Effector CD8-positive, alpha-beta T cell (primary cell): Measurements from ENCODE around the gene SUGCT.

Experiments
- DNase-seq: peaks from one replicate; lab custom pipeline; 2025; lab: John Stamatoyannopoulos, UW

SUGCT gene

DNA sequence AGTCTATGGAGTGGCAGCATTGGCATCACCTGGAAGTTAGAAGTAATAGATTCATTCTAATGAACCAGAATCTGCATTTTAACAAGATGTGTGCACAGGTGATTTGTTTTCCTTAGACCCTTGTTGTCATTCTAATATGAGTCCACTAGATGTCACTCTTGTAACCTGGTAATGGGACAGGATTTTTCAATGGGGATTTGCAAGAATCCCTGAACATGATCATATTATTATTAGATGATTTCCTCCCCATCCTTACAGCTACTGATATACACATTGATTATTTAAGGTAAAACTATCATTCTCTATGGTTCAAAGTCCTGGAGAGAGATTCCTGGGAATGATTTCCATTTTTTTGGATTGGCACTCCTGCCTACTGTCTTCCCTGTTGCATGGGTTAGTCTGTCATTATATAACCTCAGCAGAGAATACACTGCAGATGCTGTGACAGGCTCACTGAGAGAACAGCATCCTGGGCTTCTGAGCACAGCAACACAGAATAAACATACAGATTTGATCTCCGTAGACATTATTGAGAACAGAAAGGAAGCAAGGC is 194.9 kb downstream of the SUGCT start:
- no peak for DNase-seq

DNA sequence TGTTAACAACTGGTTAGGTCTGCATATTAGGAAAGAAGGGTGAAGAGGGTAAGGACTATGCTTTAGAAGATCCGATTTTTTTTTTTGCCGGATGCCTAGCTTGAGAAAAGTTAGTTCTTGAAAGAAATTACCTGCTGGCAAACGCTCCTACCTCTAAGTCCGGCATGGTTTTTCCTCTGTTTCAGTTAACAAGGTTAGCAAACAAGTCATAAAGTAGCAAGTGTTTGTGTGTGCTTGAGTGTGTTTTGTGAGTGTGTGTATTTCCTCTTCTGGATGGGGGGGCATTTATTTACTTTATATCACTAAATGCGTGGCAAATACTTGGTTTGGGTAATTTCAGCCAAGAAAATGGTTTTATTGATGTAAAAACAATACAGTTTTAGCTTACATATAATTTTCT is 195.6 kb downstream of the SUGCT start:
- no peak for DNase-seq

DNA sequence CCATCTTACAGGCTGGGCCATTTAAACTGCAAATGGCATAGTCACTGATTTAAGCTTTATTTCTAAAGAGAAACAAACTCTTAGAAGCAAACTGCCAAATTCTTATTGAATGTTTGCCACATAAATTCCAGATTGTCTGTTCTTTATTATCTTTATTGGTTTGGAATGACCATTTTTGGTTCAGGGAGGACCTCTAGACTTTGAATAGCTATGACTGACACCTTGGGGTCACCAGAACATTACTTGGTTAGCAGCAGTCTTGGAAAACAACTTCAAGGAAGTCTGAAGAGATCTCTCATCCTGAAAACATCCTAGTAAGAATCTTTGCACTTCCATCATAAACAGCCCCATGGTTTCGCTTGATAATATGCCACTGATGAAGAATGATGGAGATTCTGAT is 197.1 kb downstream of the SUGCT start:
- DNase-seq: no peak

DNA sequence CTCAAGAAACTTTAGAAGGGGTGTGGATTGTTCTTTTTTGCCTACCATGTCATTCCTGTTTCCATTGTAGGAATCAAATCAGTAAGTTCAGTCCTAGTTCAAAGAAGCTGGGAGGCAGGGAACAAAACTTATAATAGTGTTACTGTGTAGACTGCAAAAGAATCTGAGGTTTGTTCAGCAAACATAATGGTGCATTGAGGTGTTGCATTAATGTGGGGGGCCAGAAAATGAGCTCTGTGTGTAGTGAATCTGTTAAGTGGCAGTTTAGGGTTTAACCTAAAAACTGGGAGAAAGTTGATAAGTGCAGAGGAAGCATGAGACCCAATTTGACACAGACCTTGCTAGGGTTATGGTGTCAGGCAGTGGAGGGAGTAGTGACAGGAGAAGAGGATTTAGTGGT is 197.7 kb downstream of the SUGCT start:
- DNase-seq: no peak

DNA sequence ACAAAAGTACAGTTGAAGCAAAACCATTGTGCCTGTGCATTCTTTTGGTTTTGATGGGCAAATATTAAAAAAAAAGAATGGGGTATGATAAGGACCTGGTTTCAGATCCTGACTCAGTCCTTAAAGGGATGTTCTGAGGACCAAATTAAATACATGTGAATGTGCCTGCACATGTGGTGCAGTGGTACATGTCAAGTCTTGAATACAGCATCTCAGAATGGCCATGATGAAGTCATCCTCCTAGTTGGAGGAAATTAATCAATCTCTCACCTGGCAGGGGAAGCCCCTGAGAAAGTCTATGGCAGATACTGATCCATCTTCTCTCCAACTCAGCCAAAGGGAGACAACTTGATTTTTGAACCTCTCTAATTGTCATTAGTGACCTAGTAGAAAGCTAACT is 207.0 kb downstream of the SUGCT start:
- no peak for DNase-seq

DNA sequence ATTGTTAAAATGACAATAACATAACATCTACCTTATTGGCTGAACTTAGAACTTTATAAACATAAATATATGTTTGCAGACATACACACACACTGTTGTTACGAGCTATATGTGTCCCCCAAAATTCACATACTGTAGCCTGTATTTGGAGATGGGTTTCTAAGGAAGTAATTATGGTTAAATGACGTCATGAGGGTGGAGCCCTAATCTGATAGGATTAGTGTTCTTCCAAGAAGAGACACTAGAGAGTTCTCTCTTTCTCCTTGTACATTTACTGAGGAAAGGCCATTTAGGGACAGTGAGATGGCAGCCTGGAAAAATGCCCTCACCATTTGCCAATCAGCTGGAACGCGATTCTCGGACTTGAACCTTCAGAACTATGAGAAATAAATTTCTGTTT is 211.7 kb downstream of the SUGCT start:
- DNase-seq: no peak

DNA sequence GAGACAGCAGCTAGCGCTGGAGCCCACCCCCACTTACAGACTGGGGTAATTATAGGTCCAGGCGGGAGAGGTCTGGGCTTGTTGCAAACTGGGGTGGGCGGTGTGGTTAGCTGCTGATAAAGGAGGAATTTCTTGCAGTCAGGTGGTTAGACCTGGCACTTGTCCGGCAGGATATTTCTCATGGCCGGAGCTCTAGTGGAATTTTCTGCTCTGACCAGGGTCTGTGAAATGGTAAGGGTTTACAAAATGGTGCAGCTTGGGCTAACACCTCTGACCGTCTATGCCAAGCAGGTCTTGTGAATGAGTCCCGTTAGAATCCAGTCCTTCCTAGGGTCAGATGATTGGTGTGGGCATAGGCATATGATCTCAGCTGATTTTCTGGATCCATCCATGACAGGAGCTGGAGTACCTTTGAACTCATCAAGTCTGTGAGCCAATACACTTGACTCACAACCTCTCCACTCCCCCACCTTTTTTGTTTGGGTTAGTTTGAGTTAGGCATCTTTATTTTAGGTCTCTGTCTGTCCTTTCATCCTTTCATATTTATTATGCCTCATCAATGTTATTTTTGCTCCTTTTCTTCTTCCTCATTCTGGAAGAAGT is 213.4 kb downstream of the SUGCT start:
- no peak for DNase-seq

DNA sequence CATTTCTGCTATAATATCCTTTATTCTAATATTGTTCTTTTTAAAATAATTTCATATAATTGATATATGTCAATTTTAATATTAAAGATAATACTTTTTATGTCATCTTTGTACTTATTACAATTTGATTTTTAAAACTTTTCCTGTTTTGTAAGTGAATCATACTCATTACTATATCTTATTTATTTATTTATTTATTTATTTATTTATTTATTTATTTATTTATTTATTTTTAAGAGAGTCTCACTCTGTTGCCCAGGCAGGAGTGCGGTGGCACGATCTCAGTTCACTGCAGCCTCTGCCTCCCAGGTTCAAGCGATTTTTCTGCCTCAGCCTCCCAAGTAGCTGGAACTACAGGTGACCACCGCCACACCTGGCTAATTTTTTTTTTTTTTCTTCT is 215.3 kb downstream of the SUGCT start:
- DNase-seq: no peak

DNA sequence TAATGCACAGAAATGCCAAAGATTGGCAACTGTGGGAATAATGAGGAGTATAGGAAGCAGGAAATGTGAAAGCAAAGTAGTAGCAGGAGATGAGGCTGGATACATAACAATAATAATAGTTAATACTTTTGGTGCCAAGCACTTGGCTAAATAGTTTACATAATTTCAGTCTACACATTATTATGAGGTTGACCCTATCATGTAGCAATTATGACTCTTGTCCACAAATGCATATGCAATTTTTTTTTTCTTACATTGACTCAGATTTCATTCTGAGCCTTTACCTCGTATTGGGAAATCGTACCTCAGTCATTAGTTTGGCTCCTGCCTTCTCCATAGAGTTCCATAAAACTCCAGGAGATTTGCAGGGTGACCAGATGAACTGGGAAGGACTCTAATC is 219.9 kb downstream of the SUGCT start:
- no peak for DNase-seq

DNA sequence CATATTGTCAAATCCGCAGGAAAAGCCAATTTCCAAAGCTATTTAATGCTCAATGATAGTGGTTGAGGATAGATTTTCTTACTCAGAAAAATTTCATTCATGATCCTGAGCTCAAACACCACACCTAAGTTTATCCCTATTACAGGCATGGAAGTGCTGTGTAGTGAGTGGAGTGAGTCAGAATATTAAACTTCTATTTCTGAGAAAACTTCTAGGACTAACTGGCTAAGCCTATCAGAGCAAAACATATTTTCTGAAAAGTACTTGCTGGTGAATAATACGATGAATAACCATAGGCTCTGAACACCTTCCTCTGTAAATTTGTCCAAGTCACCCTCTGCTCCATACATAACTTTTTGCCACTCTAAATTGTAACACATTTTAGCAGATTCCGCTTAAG is 221.5 kb downstream of the SUGCT start:
- no peak for DNase-seq

DNA sequence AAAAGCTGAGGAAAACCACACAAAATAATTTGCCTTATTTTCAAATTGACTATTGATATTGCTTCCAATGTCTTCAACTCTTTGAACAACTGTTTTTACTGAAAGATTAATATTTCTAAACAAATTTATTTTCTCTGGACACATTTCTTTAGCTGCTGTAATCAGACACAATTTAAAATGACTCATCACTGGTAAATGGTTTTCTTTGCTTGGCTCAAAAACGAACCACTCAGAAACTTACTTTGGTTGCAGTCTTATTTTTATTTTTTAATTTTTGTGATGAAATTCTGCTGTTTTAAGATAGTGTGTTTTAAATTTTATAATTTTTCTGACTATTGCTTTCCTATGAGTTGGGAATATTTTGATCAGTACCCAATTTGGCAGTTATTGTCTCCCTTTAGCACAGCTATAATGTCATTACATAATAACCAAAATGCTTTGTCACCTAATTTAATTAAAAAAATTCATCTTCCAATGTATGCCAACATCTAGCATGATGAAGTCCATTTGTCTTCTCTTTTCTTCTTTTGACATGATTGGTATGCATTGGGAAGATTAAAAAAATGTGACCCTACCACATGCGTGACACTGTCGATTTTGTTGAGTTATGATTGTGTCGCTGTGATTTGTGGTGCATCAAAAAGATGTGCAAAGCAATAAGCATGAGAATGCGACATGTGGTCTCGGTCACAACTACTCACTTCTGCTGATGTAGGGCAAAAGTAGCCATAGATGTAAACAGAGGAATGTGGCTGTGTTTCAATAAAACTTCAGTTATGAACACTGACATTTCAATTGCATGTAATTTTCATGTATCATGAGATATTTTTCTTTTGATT is 222.3 kb downstream of the SUGCT start:
- DNase-seq: no peak

DNA sequence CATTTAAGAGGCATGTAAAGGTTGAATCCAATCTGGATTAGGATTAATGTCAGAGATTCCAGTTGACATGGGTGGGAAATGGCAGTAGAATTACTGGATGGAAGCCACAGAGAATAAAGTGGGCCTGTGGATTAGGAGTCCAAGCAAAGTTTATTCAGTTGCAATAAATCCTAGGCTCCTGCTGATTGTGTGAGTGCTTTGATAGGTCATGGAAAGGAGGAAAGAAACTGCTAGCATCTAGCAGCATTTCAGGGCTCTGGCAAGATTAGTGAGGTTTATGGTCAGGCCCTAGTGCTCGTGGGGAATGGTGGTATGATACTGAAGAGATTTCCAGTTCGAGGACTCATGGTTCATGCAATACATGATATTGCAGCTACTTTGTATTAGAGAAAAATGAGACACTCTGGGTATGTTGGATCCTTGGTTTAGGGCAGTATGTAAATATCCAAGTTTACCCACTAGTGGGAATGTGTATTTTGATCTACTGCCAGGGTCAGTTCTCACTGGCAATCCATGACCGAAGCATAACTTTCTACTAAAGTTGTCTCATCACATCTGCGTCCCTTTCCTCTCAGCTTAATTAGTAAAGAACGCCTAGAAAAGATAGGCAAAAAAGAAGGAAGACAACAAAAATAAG is 235.0 kb downstream of the SUGCT start:
- no peak for DNase-seq

DNA sequence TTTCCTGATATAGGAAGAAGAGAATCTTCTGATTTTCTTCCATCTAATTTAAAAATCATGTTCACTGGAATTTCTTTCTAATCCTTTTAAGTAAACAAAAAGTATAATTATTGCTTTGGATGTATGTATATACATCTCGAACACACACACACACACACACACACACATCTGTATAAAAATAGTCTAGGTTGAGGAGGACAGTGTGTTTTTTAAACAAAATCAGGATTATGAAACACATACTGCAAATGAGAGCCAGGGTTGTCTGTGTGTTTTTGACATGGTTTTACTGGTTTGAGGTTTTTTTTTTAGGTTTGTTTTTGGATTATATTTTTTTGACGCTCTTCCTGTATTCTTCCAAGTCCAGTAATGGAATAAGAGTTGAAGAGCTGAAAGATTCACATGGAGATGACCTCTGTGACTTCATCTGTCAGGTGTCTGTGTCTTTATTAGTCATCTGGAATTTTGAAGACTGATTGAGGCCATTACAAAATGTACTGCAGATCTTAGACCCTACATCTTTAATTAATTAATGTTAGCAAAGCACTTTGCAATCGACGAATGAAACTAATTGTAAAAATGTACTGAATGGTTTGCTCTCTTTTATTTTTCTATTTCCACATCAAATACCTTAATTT is 237.1 kb downstream of the SUGCT start:
- DNase-seq: no peak

DNA sequence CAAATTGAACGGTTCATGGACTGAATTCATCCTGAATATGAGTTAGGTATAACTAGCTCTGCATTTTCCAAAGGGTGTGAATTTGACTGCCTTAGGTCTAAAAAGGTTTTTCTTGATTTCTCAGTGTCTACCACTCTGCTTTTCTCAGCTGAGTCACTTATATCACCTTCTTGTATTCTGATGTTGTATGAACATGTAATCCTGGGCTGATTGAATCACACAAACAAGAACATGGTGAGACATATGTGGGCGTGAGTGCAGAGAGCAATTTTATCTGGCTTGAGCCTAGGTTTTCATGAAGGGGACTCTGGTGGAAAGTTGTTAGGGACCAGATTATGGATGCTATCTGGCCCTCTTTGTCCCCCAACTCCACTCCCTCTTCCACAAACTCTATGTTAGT is 239.8 kb downstream of the SUGCT start:
- no peak for DNase-seq

DNA sequence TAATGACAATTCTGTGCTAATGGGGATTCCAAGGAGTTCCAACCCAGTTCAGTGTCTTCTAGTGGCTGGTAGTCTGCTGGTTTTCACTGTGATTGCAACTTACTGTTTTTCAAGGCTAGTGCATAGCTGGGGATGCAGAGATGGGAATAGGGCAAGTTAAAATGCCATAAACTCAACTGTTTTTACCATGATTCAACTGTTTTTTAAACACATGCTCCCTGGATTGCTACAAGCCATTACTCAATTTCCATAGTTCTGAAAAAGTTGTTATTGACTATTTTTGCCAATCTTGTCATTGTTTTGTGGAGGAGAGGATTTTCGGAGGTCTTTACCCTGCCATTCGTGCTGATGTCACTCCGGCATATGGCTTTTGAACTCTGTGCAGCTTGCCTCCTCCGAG is 245.3 kb downstream of the SUGCT start:
- DNase-seq: no peak

DNA sequence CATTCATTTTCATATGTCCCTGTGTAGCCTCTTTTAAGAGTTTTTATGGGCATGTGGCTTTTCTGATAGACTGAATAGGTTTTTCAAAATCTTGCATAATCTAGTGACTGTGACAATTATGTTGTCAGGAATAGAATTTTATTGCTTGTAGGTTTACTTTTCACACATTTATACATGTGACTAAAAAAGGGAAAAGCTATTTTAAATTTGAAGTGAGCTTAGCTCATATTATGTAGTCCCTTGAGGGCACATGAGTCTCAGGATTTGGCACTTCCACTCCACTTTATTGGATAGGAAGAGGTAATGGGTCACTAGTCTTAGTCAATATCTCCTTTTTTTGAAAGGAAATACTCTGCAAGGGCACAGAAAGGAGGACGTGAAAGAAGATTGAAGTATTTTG is 247.3 kb downstream of the SUGCT start:
- DNase-seq: no peak

DNA sequence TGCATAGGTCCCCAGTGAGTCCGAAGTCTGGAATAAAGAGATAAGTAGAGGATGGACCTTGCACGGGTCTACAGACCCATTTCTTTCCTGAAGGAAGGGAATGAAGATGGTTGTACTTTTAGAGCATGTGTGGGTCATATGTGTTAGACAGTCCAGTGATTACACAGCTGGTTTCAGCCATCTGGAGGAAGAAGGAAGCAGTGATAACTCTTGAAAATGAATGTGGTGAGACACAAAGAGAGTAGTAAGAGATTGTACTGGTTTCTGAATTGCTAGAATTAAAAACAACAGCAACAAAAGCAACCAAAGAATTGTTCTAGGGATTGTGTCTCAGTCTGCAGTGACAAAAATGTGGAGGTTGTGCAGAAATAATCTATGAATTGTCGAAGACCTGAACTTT is 258.9 kb downstream of the SUGCT start:
- DNase-seq: no peak

DNA sequence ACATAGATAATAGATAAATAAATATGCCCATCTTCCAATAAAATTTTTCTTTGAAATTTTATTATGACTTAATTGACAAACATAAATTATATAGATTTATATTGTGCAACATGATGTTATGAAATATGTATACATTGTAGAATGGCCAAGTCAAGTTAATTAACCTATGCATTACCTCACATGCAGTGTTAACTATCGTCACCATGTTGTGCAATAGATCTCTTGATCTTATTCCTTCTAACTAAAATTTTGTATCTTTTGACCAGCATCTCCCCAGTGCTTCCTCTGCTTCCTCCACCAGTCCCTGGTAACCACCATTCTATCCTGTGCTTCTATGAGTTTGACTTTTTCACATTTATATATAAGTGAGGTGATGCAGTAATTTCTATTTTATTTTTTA is 259.6 kb downstream of the SUGCT start:
- DNase-seq: no peak

DNA sequence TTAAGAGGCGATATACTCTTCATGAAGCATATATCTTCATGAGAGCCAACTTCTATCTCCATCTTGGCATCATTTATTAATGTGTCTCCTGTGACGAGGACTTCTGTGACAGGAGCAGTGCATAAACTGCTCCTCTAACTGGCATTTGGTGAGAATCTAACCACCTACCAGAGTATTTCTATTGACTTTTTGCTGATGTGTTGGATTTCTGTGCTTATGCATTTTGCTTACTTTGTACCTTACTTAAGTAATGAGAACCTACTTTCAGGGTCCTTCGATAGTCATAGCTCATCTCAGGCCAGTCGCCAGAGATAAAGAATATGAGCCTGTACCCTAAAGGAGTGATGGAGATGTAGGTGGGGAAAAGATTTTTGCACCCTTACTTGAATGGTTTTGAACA is 265.7 kb downstream of the SUGCT start:
- DNase-seq: no peak

DNA sequence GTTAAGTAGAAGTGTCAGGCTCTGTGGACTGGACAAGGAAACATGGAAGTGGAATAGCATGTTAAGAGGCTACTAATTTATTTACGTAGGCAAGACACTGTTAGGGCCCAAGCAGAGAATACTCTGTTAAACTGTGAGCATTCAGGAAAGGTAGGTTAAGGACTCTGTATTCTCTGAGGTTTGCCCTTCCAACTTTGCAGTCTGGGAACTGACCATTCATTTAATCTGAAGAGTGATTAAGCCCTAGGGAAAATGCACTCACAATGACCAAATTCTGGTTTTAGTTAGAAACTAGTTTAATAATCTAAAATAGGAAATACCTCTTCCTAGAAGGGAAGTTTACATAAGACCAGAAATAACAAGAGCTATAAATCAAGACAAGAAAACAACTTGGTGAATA is 266.6 kb downstream of the SUGCT start:
- no peak for DNase-seq

DNA sequence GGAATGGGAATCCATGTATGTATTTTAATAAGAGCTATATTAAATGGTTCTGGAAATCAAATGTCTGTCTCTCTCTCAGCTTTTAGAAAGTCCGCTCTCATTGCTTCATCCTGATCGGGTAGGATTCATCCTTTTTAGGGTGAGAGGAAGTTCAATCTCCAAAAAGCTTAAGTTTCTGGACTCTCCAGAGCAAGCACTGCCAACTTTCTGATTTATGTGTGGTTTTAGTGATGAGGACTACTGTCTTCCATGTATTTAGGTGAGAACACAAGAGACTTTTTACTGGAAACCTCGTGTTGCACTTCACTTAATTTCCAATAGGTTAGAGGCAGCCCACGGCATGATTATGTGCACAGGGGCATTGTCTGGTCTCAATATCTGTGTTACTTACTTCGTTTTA is 267.9 kb downstream of the SUGCT start:
- no peak for DNase-seq

DNA sequence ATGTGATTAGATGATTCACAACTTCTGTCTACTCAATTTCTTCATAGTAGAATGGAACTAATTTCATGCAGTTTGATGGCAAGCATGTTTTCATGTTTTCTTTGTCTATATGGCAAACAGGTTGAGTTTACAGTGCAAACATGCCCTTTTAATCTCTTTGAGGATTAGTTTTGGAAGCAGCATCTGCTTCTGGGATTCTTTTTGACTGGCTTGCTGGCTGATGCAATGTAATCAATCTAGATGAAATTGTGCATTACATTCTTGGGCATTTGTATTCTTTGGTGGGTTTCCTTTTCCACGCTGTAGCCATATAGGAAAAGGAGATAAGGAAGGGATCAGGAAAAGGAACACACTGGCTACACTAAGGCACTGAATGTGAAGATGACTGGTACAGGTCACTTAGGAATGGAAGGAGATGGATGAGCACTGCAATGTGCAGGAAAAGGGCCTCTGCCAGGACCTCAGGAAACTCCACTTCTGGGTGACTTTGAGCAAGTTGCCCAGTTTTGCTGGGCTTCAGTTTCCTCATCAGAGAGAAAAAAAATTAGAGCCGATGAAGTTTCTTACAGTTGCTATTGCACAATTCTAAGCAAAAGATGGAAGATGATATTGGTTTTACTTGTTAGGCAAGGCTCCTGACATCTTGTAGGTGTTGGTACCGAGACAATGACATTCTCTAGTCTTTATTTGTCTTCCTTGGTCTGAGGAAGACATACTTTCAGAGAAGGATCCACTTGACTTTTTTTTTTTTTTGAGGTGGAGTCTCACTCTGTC is 269.1 kb downstream of the SUGCT start:
- no peak for DNase-seq
